K562 (cell line): Measurements from ENCODE around the gene EXOC3L2. TPM values are rescaled to one million over a fixed set of nuclear protein-coding genes. Genes with fewer than 3 reads are reported as not detected.

Experiments
- BCOR ChIP-seq: fragments of 450-650 bp; IDR thresholded peaks from 2 replicates; pipeline ENCODE4 v1.6.1; 2016
- CBX1 ChIP-seq: sonication (generic); IDR thresholded peaks from 2 replicates; pipeline ENCODE4 v1.6.1; 2016; ENCODE audit warnings: antibody characterized with exemption, low read depth, mild to moderate bottlenecking
- CBX3 ChIP-seq, 2 experiments: IDR thresholded peaks; 1 replicate in 1 of 2; 2 replicates in 1 of 2; pipeline ENCODE4 v1.6.1; 2012; ENCODE audit warnings: inconsistent platforms in 2 of 2, low read length in 2 of 2, borderline replicate concordance in 1 of 2, control low read depth in 1 of 2
- ERF ChIP-seq: fragments of 450-650 bp; formaldehyde crosslinking; IDR thresholded peaks from 2 replicates; pipeline ENCODE4 v1.4.0; 2020; ENCODE audit warnings: mild to moderate bottlenecking, mixed read lengths
- SMARCA4 ChIP-seq: fragments of 450-650 bp; IDR thresholded peaks from 2 replicates; pipeline ENCODE4 v1.6.1; 2016
- THRA ChIP-seq: fragments of 450-650 bp; IDR thresholded peaks from 2 replicates; pipeline ENCODE4 v1.6.1; 2017; ENCODE audit warnings: mild to moderate bottlenecking, moderate library complexity
- WHSC1 ChIP-seq: IDR thresholded peaks from one replicate; pipeline ENCODE4 v1.6.1; 2012; ENCODE audit warnings: low read length, control low read depth, inconsistent platforms
- ZBTB7A ChIP-seq: IDR thresholded peaks from 2 replicates; pipeline ENCODE4 v1.6.1; 2011; ENCODE audit warnings: low read depth, mild to moderate bottlenecking, low read length, moderate library complexity, borderline replicate concordance; ENCODE audit not compliant: control insufficient read depth
- ZNF707 ChIP-seq: fragments of 250-450 bp; sonication (Bioruptor Pico); conservative IDR thresholded peaks from 2 replicates; pipeline ENCODE4 v1.8.0; 2022; ENCODE audit warnings: inconsistent platforms, mild to moderate bottlenecking, moderate library complexity
- polyA plus RNA-seq, 8 experiments: library from polyadenylated mRNA; depleted of rRNA in 4 of 8; stranded (reverse) in 5 of 8; unstranded in 3 of 8; fragments of >200 nt; fragmentation: Nextera tagmentation in 2 of 8; fragmentation: Illumina TruSeq in 1 of 8; extraction: Ambion mirVana in 2 of 8; extraction: Trizol in 1 of 8; gene quantifications; 2 replicates each; pipeline versions ENCODE4 v1.2.1 to v1.2.3, GENCODE V29; 2011 to 2014; ENCODE audit warnings: inconsistent platforms in 1 of 8, missing spikeins in 1 of 8
- total RNA-seq, 7 experiments: library from RNA; depleted of rRNA in 6 of 7; stranded (reverse); fragments of >200 nt in 6 of 7; fragmentation: Illumina TruSeq in 2 of 7; extraction: Trizol in 2 of 7; gene quantifications; 2 replicates each; pipeline versions ENCODE4 v1.2.1 to v1.2.3, GENCODE V29; 2011 to 2021; ENCODE audit warnings: low replicate concordance in 1 of 7
- TF ChIP-seq, protein P1 (sequence below): fragments of 450-650 bp; IDR thresholded peaks from 2 replicates; pipeline ENCODE4 v1.6.1; 2016; ENCODE audit warnings: low read depth, mild to moderate bottlenecking, moderate library complexity
- TF ChIP-seq, protein P2 (sequence below): fragments of 450-650 bp; IDR thresholded peaks from 2 replicates; pipeline ENCODE4 v1.7.0; 2016; ENCODE audit warnings: borderline replicate concordance
- TF ChIP-seq, protein P3 (sequence below): fragments of 200-800 bp; sonication (Bioruptor generic); IDR thresholded peaks from 2 replicates; pipeline ENCODE4 v1.6.1; 2017; ENCODE audit warnings: missing genetic modification characterization, missing compliant biosample characterization
- TF ChIP-seq, protein P4 (sequence below): fragments of 250-450 bp; sonication (Bioruptor Pico); IDR thresholded peaks from 2 replicates; pipeline ENCODE4 v1.5.0; 2021; ENCODE audit warnings: mild to moderate bottlenecking, moderate library complexity

EXOC3L2 gene
- total and polyA plus RNA-seq, 9 of the 15 experiments (the other 6 are each of a cell fraction or from before 2014, with no cell fraction given): 0.31 to 19.0 (median 2.4) TPM

- TF ChIP-seq, protein P1, sequence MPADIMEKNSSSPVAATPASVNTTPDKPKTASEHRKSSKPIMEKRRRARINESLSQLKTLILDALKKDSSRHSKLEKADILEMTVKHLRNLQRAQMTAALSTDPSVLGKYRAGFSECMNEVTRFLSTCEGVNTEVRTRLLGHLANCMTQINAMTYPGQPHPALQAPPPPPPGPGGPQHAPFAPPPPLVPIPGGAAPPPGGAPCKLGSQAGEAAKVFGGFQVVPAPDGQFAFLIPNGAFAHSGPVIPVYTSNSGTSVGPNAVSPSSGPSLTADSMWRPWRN: no peak
- TF ChIP-seq ZNF707 (CRISPR knock-in tag): no peak
- TF ChIP-seq, protein P2, sequence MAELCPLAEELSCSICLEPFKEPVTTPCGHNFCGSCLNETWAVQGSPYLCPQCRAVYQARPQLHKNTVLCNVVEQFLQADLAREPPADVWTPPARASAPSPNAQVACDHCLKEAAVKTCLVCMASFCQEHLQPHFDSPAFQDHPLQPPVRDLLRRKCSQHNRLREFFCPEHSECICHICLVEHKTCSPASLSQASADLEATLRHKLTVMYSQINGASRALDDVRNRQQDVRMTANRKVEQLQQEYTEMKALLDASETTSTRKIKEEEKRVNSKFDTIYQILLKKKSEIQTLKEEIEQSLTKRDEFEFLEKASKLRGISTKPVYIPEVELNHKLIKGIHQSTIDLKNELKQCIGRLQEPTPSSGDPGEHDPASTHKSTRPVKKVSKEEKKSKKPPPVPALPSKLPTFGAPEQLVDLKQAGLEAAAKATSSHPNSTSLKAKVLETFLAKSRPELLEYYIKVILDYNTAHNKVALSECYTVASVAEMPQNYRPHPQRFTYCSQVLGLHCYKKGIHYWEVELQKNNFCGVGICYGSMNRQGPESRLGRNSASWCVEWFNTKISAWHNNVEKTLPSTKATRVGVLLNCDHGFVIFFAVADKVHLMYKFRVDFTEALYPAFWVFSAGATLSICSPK: no peak
- TF ChIP-seq CBX1: 0 out of 2 replicates have a peak, but pooled peaks have one; percentile 29
- TF ChIP-seq THRA: no peak
- TF ChIP-seq, protein P3, sequence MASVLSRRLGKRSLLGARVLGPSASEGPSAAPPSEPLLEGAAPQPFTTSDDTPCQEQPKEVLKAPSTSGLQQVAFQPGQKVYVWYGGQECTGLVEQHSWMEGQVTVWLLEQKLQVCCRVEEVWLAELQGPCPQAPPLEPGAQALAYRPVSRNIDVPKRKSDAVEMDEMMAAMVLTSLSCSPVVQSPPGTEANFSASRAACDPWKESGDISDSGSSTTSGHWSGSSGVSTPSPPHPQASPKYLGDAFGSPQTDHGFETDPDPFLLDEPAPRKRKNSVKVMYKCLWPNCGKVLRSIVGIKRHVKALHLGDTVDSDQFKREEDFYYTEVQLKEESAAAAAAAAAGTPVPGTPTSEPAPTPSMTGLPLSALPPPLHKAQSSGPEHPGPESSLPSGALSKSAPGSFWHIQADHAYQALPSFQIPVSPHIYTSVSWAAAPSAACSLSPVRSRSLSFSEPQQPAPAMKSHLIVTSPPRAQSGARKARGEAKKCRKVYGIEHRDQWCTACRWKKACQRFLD (CRISPR knock-in tag): peak; percentile 64; the same call in 1 of the 2 replicates
- no peak for TF ChIP-seq WHSC1
- no peak for TF ChIP-seq SMARCA4
- no peak for TF ChIP-seq ERF (CRISPR knock-in tag)
- peak; percentile 59; the same call in 1 of the 2 replicates for TF ChIP-seq ZBTB7A
- TF ChIP-seq CBX3 (IDR thresholded peaks at IDR 0.05; ENCODE audit: borderline replicate concordance in 1 of 2, low read length in 2 of 2): no peak
- TF ChIP-seq, protein P4, sequence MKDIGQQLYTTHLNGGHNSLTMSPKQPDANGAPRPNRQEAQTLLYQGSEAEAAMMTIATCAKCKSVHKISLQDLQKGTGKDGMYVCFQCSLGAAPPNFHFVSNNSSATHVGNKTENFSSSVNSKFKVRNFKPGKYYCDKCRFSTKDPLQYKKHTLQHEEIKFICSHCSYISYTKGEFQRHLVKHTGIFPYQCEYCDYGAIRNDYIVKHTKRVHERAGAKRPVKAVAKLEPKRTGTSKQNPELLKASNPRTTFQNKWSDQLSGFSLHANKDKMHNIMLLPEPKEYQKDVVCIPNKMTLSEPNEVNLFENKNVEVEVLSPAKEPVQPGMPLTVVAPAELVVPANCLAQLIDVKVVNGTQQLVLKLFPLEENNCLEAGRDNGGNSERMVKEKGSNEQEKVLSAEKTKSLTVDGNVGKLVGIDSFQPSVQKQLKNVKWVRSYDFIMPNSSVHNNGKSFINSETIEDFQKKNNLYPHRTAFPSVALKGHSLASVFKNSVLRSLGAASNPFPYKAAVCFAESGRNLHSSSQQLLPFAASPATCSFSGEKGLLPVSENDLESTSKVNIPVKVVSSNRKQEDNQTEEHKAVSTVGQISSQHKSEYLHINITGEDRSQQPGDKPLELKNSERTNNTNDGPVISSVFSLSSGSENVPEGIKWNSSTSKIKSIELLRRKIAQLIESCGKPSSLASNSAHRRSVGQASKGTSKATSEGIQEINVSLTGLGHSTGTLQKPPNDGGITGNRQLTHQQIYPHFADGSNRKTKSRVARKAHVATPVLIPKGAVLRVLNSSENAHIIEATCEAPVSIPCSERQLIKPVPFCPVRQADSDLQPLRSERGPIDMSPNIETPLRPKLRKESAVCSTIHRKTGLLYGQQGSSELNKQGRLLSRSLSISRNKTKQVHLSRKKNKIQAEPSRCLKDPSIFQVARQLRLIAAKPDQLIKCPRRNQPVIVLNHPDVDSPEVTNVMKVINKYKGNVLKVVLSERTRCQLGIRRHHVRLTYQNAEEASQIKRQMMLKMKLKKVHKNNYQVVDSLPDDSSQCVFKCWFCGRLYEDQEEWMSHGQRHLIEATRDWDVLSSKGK (CRISPR knock-in tag): no peak
- TF ChIP-seq BCOR: peak; percentile 80
These were observed 65.9 kb downstream of the EXOC3L2 start (continued) for GRCh38 chr19:45179072-45179891.
